GM12864 (cell line): ENCODE results near the gene ELMOD1.
"Not testable (repeated sequence)": the region's sequence is repeated elsewhere in the genome, so short reads cannot be mapped to it uniquely, and the experiment has no call there.

ENCODE experiments used
- DNase-seq: peaks from one replicate; pipeline ENCODE4 v3.0.0-alpha.2; 2011; ENCODE audit warnings: low read depth
- H3K4me3 ChIP-seq: 2 replicates; pipeline ENCODE4 v1.5.1; 2011; ENCODE audit warnings: mild to moderate bottlenecking, low read depth, low read length, control low read depth
- TF ChIP-seq, protein P1 (sequence below): IDR thresholded peaks from 2 replicates; pipeline ENCODE4 v1.5.1; 2011; ENCODE audit warnings: low read depth, mild to moderate bottlenecking, moderate library complexity, low read length, control low read depth, inconsistent platforms; ENCODE audit errors: missing control alignments

Gene ELMOD1

GRCh38 chr11:107567739-107568335 is 23.1 kb upstream of the ELMOD1 start:
- TF ChIP-seq, protein P1, sequence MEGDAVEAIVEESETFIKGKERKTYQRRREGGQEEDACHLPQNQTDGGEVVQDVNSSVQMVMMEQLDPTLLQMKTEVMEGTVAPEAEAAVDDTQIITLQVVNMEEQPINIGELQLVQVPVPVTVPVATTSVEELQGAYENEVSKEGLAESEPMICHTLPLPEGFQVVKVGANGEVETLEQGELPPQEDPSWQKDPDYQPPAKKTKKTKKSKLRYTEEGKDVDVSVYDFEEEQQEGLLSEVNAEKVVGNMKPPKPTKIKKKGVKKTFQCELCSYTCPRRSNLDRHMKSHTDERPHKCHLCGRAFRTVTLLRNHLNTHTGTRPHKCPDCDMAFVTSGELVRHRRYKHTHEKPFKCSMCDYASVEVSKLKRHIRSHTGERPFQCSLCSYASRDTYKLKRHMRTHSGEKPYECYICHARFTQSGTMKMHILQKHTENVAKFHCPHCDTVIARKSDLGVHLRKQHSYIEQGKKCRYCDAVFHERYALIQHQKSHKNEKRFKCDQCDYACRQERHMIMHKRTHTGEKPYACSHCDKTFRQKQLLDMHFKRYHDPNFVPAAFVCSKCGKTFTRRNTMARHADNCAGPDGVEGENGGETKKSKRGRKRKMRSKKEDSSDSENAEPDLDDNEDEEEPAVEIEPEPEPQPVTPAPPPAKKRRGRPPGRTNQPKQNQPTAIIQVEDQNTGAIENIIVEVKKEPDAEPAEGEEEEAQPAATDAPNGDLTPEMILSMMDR = no peak
- no peak overlapping the region for H3K4me3 ChIP-seq
- peak; percentile 44 for DNase-seq

DNA sequence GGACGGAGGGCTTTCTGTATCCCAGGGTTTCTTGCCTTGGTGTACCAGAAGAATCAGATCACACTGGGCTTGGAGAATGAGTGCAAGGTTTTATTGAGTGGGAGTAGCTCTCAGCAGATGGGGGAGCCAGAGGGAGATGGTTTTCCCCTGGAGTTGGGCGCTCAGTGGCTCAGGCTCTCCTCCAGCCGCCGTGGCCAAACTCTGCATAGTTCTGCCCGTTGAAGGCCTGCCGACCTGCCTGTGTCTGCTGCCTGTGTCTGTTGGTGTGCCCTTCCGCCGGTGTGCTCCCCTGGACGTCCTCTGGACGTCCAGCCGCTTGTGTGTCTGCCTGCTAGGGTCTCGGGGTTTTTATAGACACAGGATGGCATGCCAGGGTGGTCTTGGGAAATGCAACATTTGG is 20.9 kb upstream of the ELMOD1 start:
- H3K4me3 ChIP-seq = no peak overlapping the region
- TF ChIP-seq, protein P1 = no peak
- DNase-seq = no peak

- TF ChIP-seq, protein P1 = no peak
- H3K4me3 ChIP-seq = no peak overlapping the region
- DNase-seq = no peak
Measured at GRCh38 chr11:107573438-107573837, 17.5 kb upstream of the ELMOD1 start.

DNA sequence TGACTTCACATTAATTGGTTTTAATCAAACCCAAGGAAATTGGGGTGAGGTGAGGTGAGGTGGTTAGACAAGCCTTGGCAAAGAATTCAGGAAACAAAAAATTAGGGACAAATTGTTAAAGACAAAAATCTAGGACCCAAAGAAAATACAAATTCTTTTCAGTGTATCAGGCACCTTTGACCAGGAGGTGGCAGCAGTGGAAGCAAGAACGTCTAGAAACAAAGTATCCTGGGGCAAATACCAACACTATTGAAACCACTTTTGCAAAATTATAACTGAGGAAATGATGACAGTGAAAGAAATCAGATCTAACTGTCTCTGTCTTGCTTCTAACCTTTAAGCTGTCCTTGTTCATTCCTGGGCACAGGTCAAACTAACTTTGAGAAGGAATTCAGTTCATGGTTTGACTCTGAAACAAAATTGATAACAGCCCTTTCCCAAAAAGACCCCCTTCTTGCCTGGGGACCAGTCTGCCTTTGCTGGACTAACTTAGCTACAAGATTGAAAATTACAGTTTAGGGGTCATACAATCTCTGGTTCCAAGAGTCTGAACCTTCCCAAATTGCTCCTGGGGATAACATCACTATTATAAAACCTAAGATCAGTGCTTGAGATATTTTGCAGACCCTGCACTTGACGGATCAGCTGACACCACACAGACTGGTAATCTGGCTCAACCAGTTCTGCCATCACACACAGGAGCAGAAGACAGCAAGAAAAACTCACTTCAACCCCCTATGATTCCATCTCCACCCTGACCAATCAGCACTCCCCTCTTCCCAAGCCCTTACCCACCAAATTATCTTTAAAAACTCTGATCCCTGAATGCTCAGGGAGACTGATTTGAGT is 14.2 kb upstream of the ELMOD1 start:
- not testable (repeated sequence) for H3K4me3 ChIP-seq, DNase-seq
- TF ChIP-seq, protein P1 = peak; percentile 66

- no peak for DNase-seq
- TF ChIP-seq, protein P1 = no peak
- no peak overlapping the region for H3K4me3 ChIP-seq
Measured at GRCh38 chr11:107577346-107577711, 13.6 kb upstream of the ELMOD1 start.

GRCh38 chr11:107579169-107579568 is 11.8 kb upstream of the ELMOD1 start:
- not testable (repeated sequence) for H3K4me3 ChIP-seq, DNase-seq

DNA sequence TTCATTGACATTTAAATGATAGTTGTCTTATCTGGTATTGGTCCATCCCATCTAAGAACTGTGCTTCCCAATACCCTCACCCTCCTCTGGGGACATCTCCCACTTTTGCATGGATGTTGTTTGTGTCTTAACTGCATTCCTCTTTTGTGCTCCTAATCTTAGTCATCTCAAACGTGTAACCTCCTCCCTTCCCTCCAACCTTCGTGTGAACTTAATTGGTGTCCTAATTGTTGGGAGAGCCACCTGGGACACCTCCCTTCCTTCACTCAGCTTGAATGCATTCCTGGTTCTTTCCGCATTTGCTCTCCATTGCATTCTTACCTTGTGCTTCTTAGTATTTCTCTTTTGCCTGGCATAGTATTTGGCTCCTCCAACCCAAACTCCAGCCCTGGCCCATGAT is 9.8 kb upstream of the ELMOD1 start:
- TF ChIP-seq, protein P1 = no peak
- H3K4me3 ChIP-seq = no peak overlapping the region
- DNase-seq = no peak
